CD14-positive monocyte (primary cell): Measurements from ENCODE around the gene SEC16B. TPM values are rescaled to one million over a fixed set of nuclear protein-coding genes. Genes with fewer than 3 reads are reported as not detected.

Experiments used
- DNase-seq, 3 donors: peaks; one replicate each; pipeline ENCODE4 v3.0.0-alpha.2; 2011 to 2022
- H2AFZ ChIP-seq: 2 replicates; pipeline ENCODE4 v1.6.0; 2012; ENCODE audit warnings: mild to moderate bottlenecking, low read depth, low read length, inconsistent platforms; ENCODE audit not compliant: insufficient read depth, poor library complexity, severe bottlenecking
- H3K27ac ChIP-seq, 2 donors: 1 replicate in 1 of 2; 2 replicates in 1 of 2; pipeline ENCODE4 v1.5.1; 2012 to 2013; ENCODE audit warnings: low read length in 2 of 2, control low read depth in 1 of 2, inconsistent platforms in 1 of 2, low read depth in 1 of 2, mild to moderate bottlenecking in 1 of 2
- H3K27me3 ChIP-seq, 2 donors: one replicate each; pipeline versions ENCODE4 v1.6.0 to v1.6.1; 2011 to 2013; ENCODE audit warnings: low read length in 2 of 2; ENCODE audit not compliant: control insufficient read depth in 2 of 2, insufficient read depth in 2 of 2
- H3K36me3 ChIP-seq, 2 donors: replicated peaks in 1 of 2; 1 replicate in 1 of 2; 2 replicates in 1 of 2; pipeline versions ENCODE4 v1.5.1 to v1.6.1; 2012 to 2013; ENCODE audit warnings: low read length in 2 of 2, control low read depth in 1 of 2, inconsistent platforms in 1 of 2, mild to moderate bottlenecking in 1 of 2; ENCODE audit not compliant: insufficient read depth in 2 of 2, control insufficient read depth in 1 of 2
- H3K4me1 ChIP-seq, 2 donors: 1 replicate in 1 of 2; 2 replicates in 1 of 2; pipeline versions ENCODE4 v1.5.1 to v1.6.1; 2012 to 2013; ENCODE audit warnings: low read length in 2 of 2, control low read depth in 1 of 2, inconsistent platforms in 1 of 2, mild to moderate bottlenecking in 1 of 2, moderate library complexity in 1 of 2; ENCODE audit not compliant: insufficient read depth in 2 of 2, control insufficient read depth in 1 of 2
- H3K4me2 ChIP-seq: replicated peaks from 2 replicates; pipeline ENCODE3; 2012; ENCODE audit warnings: low read length, moderate library complexity, mild to moderate bottlenecking; ENCODE audit not compliant: poor library complexity, severe bottlenecking; ENCODE audit errors: extremely low read depth
- H3K4me3 ChIP-seq, 3 experiments: fragments of 200-600 bp in 1 of 3; sonication (generic) in 1 of 3; replicated peaks in 1 of 3; 1 replicate in 2 of 3; 2 replicates in 1 of 3; pipeline ENCODE4 v1.5.1; 2011 to 2013; ENCODE audit warnings: low read length in 3 of 3, mild to moderate bottlenecking in 3 of 3, control low read depth in 2 of 3, low read depth in 2 of 3, inconsistent platforms in 1 of 3, moderate library complexity in 1 of 3
- H3K79me2 ChIP-seq: 2 replicates; pipeline ENCODE4 v1.6.0; 2012; ENCODE audit warnings: mild to moderate bottlenecking, control low read depth, inconsistent platforms, low read length, moderate library complexity; ENCODE audit not compliant: insufficient read depth
- H3K9ac ChIP-seq: 2 replicates; pipeline ENCODE4 v1.6.0; 2017; ENCODE audit warnings: low read length, mild to moderate bottlenecking; ENCODE audit not compliant: insufficient read depth, poor library complexity, severe bottlenecking
- H3K9me3 ChIP-seq, 2 donors: replicated peaks in 1 of 2; 1 replicate in 1 of 2; 2 replicates in 1 of 2; pipeline versions ENCODE4 v1.5.1 to v1.6.1; 2012 to 2013; ENCODE audit warnings: low read length in 2 of 2, control low read depth in 1 of 2; ENCODE audit not compliant: control insufficient read depth in 1 of 2, insufficient read depth in 1 of 2
- H4K20me1 ChIP-seq: 2 replicates; pipeline ENCODE4 v1.6.0; 2012; ENCODE audit warnings: mild to moderate bottlenecking, low read length, control low read depth, moderate library complexity; ENCODE audit not compliant: insufficient read depth
- H3K27ac Mint-ChIP-seq, 7 donors: one replicate each; pipeline ENCODE4 v1.8.0; 2020; ENCODE audit warnings: mild to moderate bottlenecking in 7 of 7, mixed read lengths in 7 of 7, moderate library complexity in 6 of 7, inconsistent platforms in 2 of 7
- H3K27me3 Mint-ChIP-seq, 3 donors: one replicate each; pipeline ENCODE4 v1.8.0; 2021 to 2022; ENCODE audit warnings: low read depth in 3 of 3, mild to moderate bottlenecking in 3 of 3, mixed read lengths in 3 of 3, moderate library complexity in 3 of 3, inconsistent platforms in 1 of 3
- H3K36me3 Mint-ChIP-seq, 2 donors: one replicate each; pipeline ENCODE4 v1.8.0; 2020; ENCODE audit warnings: mixed read lengths in 2 of 2, inconsistent platforms in 1 of 2, mild to moderate bottlenecking in 1 of 2
- H3K4me1 Mint-ChIP-seq: one replicate; pipeline ENCODE4 v1.8.0; 2020; ENCODE audit warnings: mild to moderate bottlenecking, mixed read lengths
- H3K4me3 Mint-ChIP-seq, 2 donors: one replicate each; pipeline ENCODE4 v1.8.0; 2020; ENCODE audit warnings: mild to moderate bottlenecking in 2 of 2, mixed read lengths in 2 of 2, moderate library complexity in 1 of 2
- H3K9me3 Mint-ChIP-seq, 7 donors: one replicate each; pipeline ENCODE4 v1.8.0; 2020 to 2022; ENCODE audit warnings: mixed read lengths in 7 of 7, mild to moderate bottlenecking in 6 of 7, moderate library complexity in 6 of 7, inconsistent platforms in 2 of 7
- CTCF ChIP-seq: fragments of 200-600 bp; IDR thresholded peaks from one replicate; pipeline ENCODE4 v1.8.0; 2022; ENCODE audit warnings: antibody characterized with exemption, mild to moderate bottlenecking
- WGBS: methylation state at CpG from one replicate; pipeline ENCODE4 v1.1.5; 2013; ENCODE audit warnings: missing lambda C conversion rate; ENCODE audit not compliant: insufficient coverage; 5-methylcytosine and 5-hydroxymethylcytosine counted together
- intact Hi-C, 2 donors: fragments of 100-400 bp; cut with micrococcal nuclease; formaldehyde crosslinking; loops; one replicate each; pipeline versions ENCODE4 v1.15.0 to v1.15.1; 2023
- polyA plus RNA-seq, 3 donors: library from polyadenylated mRNA; depleted of rRNA in 1 of 3; unstranded in 2 of 3; stranded (reverse) in 1 of 3; fragments of 300-500 nt in 2 of 3; fragments of >200 nt in 1 of 3; fragmentation: Illumina TruSeq in 2 of 3; gene quantifications; 1 replicate in 2 of 3; 2 replicates in 1 of 3; pipeline ENCODE4 v1.2.3, GENCODE V29; 2012 to 2021

The SEC16B gene
- polyA plus RNA-seq, 3 donors = 0.10 to 2.0 TPM; not detected in 1

- H3K4me3 Mint-ChIP-seq = no peak overlapping the region
- no peaks in the 10 kb centered on the region for H3K9me3 ChIP-seq
- no peaks in the 10 kb centered on the region for H3K27me3 ChIP-seq
- no peak overlapping the region for H3K27ac ChIP-seq
- no peak overlapping the region for H2AFZ ChIP-seq
- H3K27me3 Mint-ChIP-seq = peaks cover 0 to 3% (median 0%) of the 10 kb centered on the region in 3 donors
- WGBS = 91% methylated on average over 6 of the region's 9 CpGs
- H3K36me3 ChIP-seq = no peaks in the 10 kb centered on the region
- no peaks in the 10 kb centered on the region for H3K36me3 Mint-ChIP-seq
- DNase-seq = no peak
- H3K4me1 ChIP-seq = peaks cover 0 to 3% of the 10 kb centered on the region in 2 donors
- no peak overlapping the region for H3K4me3 ChIP-seq
- peak overlapping the region in 1 of 7 donors; percentile 26 for H3K27ac Mint-ChIP-seq
- intact Hi-C loops = no loop called here
- no peaks in the 10 kb centered on the region for H4K20me1 ChIP-seq
- no peaks in the 10 kb centered on the region for H3K79me2 ChIP-seq
- H3K9me3 Mint-ChIP-seq = no peaks in the 10 kb centered on the region
- H3K4me1 Mint-ChIP-seq = peaks cover 12% of the 10 kb centered on the region
- no peak for TF ChIP-seq CTCF
- H3K4me2 ChIP-seq = no peak overlapping the region
- no peak overlapping the region for H3K9ac ChIP-seq
Observed at GRCh38 chr1:177937174-177937770, 32.6 kb downstream of the SEC16B start.

GRCh38 chr1:177935638-177936415 is 34.0 kb downstream of the SEC16B start:
- no peak overlapping the region for H3K4me3 Mint-ChIP-seq
- H3K79me2 ChIP-seq = no peaks in the 10 kb centered on the region
- DNase-seq = no peak
- no peak overlapping the region for H3K27ac ChIP-seq
- H3K9me3 ChIP-seq = no peaks in the 10 kb centered on the region
- H3K9ac ChIP-seq = no peak overlapping the region
- WGBS = 79% methylated on average over 3 of the region's 8 CpGs
- H3K4me1 Mint-ChIP-seq = peaks cover 12% of the 10 kb centered on the region
- peaks cover 0 to 3% (median 0%) of the 10 kb centered on the region in 3 donors for H3K27me3 Mint-ChIP-seq
- no peak overlapping the region for H3K4me3 ChIP-seq
- peaks cover 0 to 3% of the 10 kb centered on the region in 2 donors for H3K4me1 ChIP-seq
- no peaks in the 10 kb centered on the region for H3K27me3 ChIP-seq
- H4K20me1 ChIP-seq = no peaks in the 10 kb centered on the region
- intact Hi-C loops = no loop called here
- no peak overlapping the region for H3K27ac Mint-ChIP-seq
- no peak for TF ChIP-seq CTCF
- no peak overlapping the region for H2AFZ ChIP-seq
- no peaks in the 10 kb centered on the region for H3K9me3 Mint-ChIP-seq
- no peak overlapping the region for H3K4me2 ChIP-seq
- H3K36me3 ChIP-seq = no peaks in the 10 kb centered on the region
- H3K36me3 Mint-ChIP-seq = no peaks in the 10 kb centered on the region
